GM19468 (cell line): ENCODE measurements around the gene ATXN1L.
"Not testable (repeated sequence)": the region's sequence is repeated elsewhere in the genome, so short reads cannot be mapped to it uniquely, and the experiment has no call there.

ENCODE experiments used
- ATAC-seq: cut with Tn5 transposase; IDR thresholded peaks from one replicate; pipeline ENCODE4 v1.9.1; 2021; ENCODE audit warnings: mild to moderate bottlenecking, moderate library complexity, moderate number of reproducible peaks; ENCODE audit not compliant: unreplicated experiment; ENCODE audit errors: extremely low read depth

The ATXN1L gene

GRCh38 chr16:71845639-71846430 is at the start of gene ATXN1L:
ATXN1L (plus strand) TSS chr16:71845976; CDS start chr16:71849741, 3,765 bp downstream.
- peak; percentile 48 for ATAC-seq

- ATAC-seq: no peak
Observed at GRCh38 chr16:71796501-71797097, 49.2 kb upstream of the ATXN1L start.

- no peak for ATAC-seq
Observed at GRCh38 chr16:71803305-71803690, 42.5 kb upstream of the ATXN1L start.

DNA sequence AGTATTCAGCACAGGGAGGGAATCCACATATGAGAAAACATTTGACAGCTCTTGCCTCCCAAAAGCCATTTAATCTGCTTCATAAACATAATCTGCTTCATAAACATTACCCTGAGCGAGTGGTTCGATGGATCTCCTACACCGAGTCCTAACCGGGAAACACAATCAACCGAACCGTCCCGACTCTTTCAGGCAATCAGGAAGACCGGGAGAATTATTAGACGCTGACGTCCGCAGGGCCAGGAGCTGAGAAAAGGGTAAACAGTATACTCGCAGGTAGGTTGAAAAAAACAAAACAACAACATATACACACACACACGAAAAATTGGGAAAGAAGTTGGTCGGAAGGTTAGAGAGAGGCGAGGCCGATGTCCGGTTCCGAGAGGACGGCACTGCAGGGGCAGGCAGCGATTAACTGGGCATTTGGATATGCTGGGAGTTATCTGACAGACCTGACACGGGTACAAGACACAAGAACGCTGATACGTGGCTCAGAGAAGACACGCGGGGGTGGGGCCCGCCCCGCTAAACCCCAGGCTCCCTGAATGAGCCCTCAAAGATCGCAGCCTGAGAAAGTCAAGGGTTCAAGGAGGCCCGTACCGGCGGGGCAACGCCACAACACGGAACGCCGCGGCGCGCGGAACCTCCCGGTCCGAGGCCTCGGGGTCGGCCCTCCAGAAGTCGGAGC is 37.7 kb upstream of the ATXN1L start:
- ATAC-seq: peak; percentile 8

DNA sequence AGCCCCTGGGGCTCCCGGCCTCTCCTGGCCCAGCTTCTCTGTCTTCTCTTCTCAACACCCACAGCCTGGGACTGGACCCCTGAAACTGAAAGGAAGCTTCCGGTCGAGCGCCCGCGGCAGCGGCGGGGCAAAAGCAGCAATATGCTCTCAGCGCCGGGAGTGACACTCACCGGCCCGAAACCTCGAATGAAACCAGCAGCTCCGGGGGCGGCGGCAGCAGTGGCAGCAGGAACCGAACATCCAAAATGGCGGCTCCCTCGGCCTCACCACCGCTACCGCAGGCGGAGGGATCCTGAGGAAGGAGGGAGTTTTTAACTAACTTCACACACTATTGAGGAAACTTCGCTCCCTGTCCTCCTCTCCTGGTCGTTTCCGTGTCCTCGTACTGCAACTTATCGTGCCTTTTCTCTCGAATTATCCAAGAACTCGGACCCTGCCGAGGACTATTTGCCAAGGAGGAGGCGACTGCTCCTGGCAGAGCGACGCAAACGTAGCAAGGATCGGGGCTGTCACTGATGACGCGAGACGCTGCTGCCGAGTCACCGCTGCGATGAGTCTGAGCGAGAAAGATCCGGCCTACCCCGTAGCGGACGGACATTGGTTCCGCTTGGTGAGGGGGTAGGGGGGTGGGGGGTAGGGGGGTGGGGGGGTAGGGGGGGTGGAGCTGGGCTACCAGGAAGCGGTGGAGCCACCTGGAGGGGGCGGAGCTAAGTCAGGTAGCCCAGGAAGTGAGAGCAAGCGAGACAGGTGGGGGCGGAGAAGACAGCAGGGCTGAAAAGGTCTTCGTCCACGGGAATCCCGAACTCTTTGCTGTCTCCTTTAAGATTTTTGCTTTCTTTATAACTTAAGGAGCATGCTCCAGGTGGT is 37.0 kb upstream of the ATXN1L start, which contains the start of gene AP1G1:
TSS of gene AP1G1 (minus strand) at position 242 of the 867 bp plus-strand sequence. CDS start 19,355 bp downstream, outside the sequence.
- peak; percentile 39 for ATAC-seq

DNA sequence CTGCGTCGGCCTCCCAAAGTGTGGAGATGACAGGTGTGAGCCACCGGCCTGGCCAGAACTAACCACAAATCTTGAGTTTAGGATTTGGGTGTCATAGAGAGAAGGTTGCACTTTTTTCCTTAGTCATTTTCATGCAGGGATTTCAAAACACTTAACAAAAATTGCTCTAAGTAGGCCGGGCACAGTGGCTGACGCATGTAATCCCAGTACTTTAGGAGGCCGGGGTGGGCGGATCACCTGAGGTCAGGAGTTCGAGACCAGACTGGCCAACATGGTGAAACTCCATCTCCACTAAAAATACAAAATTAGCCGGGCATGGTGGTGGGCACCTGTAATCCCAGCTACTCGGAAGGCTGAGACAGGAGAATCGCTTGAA is 35.6 kb upstream of the ATXN1L start:
- ATAC-seq: not testable (repeated sequence)

DNA sequence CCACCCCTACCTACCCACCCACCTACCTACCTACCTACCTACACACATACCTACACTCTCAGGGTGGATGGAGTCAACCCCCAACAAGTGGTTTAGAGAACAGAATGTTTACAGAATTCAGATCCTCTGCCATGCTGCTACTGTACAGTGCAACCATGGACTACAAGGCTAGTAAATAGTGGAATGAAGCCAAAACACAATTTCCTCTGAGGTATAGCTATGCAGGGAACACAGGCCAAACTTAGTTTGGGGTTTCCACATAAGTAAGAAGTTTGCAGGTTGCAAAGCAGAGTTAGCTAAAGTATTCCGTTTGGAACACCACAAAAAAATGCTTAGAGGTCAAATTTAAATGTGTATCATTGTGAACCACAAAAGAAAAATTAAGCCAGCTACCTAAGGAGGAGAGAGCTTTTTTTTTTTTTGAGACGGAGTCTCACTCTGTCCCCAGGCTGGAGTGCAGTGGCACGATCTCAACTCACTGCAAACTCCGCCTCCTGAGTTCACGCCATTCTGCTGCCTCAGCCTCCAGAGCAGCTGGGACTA is 34.4 kb upstream of the ATXN1L start:
- no peak for ATAC-seq

GRCh38 chr16:71817155-71817500 is 28.6 kb upstream of the ATXN1L start:
- ATAC-seq: not testable (repeated sequence)

DNA sequence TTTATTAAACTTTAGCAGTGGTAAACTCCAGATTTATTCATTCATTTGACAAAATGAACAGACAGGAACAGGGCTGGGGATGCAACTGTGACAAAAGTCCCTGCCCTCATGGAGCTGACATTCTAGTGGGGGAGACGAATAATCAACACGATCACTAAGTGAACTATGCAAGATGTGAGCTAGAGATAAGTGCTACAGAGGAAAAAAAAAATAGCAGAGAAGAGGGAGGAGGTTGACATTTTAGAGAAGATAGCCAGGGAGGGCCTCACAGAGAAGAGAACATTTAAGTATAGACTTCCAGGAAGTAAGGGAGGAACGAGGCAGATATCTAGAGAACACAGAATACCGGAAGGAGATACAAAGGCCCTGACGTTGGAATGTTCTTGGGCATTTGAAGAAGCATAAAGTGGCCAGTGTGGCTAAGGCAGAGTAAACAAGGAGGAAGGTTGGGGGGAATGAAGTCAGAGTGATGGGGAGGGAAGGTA is 19.2 kb upstream of the ATXN1L start:
- ATAC-seq: no peak

DNA sequence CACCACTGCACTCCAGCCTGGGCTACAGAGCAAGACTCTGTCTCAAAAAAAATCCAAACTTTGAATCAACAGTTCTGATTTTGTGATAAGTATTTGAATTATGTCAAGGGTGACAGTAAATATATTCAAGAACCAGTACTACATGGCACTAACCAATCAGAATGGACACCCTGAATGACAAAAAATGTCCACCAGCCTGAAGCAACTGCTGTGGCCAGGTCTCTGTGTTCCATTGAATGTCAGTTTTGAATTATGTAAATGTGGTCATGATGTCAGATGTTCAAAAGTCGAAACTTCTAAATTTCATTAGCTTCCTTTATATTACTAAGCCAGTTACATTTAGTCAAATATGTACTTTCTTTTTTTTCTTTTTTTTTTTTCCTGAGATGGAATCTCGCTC is 15.4 kb upstream of the ATXN1L start:
- ATAC-seq: no peak

DNA sequence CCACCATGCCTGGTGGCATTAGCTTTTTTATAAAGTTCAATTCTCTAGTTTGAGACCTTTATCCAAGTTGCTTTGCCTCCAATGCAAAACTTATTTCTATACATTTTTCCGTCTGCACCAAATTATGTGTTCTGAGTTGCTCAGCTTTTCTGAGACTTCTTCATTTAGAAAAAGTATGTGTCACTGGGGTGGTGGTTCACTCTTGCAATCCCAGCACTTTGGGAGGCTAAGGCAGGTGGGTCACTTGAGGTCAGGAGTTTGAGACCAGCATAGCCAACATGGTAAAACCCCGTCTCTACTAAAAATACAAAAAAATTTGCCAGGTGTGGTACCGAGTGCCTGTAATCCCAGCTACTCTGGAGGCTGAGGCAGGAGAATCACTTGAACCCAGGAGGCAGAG is 14.1 kb upstream of the ATXN1L start:
- ATAC-seq: not testable (repeated sequence)

DNA sequence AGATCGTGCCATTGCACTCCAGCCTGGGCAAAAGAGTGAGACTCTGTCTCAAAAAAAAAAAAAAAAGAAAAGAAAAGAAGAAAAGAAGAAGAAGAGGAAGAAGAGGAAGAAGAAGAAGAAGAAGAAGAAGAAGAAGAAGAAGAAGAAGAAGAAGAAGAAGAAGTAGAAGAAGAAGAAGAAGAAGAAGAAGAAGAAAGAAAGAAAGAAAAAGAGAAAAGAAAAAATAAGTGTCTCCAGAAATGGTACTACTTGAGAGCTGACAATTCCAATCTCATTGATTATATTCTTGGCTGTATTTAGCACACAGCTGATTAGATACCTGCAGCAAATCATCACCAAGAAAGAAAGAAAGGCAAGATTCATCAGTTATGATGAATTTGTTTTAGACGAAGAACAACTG is 13.7 kb upstream of the ATXN1L start:
- ATAC-seq: not testable (repeated sequence)

DNA sequence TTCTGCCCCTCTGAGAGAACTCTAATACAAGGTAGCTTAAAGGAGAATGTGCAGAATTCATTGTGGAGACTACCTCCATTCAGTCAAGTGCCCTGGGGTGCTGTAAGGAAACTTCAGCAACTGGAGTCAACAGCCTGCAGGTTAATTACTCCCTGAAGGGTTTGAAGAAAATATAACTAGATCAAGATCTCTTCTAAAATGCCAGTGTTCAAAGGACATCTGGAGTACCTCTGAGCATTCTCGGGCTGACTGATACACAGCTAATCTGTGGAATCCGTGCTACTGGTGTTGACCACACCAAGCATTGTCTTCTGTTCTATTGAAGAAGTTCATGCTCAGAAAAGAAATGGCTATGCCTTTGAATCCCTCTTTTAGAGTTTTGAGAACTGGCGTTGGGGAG is 11.5 kb upstream of the ATXN1L start:
- no peak for ATAC-seq

DNA sequence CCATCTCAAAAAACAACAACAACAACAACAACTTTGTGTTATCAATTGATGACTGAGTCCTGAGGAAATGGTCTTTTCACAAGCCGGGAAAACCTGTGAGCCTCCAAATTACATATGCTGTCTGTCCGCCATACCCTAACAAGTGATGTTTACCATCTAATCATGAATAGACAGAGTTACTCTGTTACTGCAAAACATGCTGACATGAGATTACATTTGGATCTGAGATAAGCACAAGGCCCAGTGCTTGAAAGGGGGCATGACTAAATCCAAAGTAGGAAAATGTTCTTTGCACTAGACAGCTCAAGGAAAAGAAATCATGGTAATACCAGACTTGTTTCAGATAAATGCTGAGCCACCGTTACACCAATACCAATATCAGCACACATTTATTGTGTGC is 8.6 kb upstream of the ATXN1L start:
- ATAC-seq: no peak

DNA sequence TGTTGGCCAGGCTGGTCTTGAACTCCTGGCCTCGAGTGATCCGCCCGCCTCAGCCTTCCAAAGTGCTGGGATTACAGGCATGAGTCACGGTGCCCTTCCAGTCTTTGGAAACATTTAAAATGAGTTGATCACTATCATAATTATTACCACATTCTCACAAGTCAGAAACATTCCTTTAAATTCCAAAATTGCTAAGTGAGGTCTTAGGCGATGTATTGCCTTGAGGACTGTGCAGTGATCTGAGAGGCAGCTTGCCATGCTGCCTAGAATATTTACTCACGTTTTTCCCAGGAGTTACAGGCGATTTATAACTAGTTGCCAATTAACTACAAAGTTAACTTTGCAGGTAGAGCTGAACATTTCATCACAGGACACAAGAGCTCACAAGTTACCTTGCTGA is 5.7 kb upstream of the ATXN1L start:
- no peak for ATAC-seq

DNA sequence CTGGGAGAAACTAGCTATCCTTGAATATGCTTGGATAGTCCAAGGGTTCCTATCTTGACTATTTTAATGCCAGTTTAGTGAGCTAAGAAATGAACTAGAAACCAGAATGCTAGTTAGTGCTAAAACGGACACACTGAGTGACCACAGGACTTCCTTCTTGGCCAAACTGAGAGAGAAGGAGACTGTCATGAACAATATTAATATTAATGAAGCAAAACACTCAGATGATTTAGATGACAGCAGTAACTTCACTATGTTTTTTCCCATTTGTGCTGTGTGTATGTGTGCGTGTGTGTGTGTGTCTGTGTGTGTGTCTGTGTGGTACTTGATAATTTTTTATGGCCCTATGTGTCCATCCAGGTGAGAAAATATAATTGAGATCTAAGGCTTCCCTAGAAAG is 2.2 kb upstream of the ATXN1L start:
- no peak for ATAC-seq

DNA sequence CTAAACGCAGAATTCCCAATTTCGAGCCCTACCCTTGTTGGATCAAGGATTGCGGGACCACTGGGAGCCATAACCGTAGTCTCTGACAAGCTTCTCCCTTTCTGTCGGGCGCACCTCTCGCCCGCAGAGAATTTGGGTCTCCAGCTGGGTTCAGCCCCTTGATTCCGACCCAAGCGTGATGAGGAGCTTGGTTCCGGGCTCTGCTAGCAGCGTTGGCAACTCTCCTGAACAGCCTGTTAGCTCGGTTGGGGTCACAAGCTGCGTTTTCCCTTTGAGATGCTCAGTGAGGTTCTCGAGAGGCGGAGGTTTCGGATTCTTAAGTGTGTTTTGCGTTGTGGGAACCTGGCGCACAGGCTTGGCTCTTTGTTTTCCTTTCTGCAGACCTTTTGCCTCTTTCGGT is 655 bp downstream of the ATXN1L start:
- no peak for ATAC-seq

GRCh38 chr16:71847096-71847495 is 1.3 kb downstream of the ATXN1L start:
- no peak for ATAC-seq

DNA sequence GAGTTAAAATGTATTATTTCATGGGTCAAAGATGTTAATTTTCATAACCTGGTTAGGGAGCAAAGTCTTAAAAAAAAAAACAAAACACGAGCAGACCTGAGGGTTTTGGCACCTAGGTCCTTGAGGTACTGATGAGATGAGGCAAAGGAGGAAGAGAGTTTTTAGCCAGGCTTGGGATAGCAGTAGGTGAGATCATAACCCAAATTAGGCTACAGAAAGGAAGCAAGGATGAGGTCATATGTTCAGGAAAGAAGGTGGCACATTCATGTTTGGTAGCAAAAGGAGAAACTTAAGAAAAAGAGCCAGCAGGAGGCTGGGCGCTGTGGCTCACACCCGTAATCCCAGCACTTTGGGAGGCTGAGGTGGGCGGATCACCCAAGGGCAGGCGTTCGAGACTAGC is 2.8 kb downstream of the ATXN1L start:
- ATAC-seq: no peak

GRCh38 chr16:71851746-71852145 is 6.0 kb downstream of the ATXN1L start:
- no peak for ATAC-seq
